Measurements from ENCODE around the gene TWIST2. TPM values are rescaled to one million over a fixed set of nuclear protein-coding genes. Genes with fewer than 3 reads are reported as not detected.

The TWIST2 gene
- total RNA-seq, 1 donor from 2014 or later = 0.46 TPM

DNA sequence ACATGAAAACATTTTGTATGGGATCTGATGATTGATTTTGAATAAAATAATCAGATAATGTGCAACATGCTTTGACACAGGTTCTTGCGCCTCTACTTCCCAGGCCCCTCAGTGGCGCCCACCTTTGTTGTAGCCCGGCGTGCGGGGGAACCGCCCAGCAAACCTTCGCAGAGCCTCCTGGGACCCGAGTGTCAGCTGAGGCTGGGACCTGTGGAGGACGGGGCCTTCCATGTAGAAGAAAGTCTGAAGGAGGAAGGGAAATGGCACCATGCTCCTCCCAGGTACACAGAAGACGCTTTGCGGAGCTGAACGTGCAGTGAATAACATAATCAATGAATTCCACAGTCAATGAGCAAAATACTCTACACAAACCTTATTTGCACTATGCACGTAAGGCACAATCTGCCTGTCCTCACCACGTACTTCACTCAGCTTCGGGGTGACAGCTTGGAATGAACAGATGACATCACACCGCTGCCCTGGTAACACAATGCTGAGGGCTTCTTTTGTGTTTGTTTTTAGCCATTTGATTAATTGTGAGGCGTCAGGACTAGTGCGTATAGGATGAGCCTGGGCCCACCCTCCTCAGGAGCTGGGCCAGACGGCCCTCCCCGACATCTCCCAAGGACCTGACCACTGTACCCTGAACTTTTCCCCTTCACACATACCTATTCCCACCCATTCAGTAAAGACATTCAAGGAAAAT lies 78.1 kb downstream of the TWIST2 start:
- TF ChIP-seq, protein P1, sequence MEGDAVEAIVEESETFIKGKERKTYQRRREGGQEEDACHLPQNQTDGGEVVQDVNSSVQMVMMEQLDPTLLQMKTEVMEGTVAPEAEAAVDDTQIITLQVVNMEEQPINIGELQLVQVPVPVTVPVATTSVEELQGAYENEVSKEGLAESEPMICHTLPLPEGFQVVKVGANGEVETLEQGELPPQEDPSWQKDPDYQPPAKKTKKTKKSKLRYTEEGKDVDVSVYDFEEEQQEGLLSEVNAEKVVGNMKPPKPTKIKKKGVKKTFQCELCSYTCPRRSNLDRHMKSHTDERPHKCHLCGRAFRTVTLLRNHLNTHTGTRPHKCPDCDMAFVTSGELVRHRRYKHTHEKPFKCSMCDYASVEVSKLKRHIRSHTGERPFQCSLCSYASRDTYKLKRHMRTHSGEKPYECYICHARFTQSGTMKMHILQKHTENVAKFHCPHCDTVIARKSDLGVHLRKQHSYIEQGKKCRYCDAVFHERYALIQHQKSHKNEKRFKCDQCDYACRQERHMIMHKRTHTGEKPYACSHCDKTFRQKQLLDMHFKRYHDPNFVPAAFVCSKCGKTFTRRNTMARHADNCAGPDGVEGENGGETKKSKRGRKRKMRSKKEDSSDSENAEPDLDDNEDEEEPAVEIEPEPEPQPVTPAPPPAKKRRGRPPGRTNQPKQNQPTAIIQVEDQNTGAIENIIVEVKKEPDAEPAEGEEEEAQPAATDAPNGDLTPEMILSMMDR (conservative IDR thresholded peaks at IDR 0.05; ENCODE audit: low read depth, low read length) = no peak
- H3K4me3 ChIP-seq (ENCODE audit: low read depth, low read length) = no peak overlapping the region
- no peak for DNase-seq (ENCODE audit: low read depth)

DNA sequence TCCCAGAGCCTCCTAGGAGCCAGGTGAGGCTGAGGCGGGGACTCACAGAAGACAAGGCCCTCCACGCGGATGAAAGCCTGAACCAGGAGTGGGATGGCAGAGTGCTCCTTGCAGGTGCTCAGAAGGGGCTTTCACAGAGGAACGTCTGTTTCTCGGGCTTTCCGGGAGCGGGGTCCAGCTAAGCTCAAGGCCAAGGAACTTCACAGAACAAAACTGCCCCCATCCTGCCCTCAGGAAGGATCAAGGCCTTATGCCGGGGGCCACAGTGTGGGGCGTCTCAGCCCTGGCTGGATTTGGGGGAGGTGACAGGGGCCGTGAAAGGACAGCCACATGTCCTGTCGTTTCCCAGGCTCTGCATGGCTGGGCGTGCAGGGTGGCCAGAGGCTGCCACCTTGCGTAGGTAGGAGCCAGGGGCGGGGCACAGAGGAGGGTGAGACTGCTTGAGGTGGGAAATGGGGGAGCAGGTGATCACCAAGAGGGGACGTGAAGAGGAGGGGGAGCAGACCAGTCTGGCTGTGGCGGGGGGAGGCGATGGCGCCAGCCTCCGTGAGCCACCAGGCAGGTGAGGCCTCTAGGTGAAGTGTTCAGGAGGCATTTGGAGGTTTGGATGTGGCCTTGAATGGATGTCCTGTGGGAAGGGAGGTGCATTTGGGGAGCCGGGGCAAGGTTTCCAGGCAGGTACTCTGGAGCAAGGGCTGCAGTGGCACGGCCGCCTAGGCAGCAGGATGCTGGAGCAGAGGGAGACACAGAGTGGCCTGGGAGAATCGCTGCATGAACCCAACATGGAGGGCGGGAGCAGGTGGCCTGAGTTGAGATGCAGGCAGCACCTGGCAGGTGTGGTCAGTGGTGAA lies 79.1 kb downstream of the TWIST2 start:
- TF ChIP-seq, protein P1 (conservative IDR thresholded peaks at IDR 0.05; ENCODE audit: low read depth, low read length) = no peak
- DNase-seq (ENCODE audit: low read depth) = no peak
- H3K4me3 ChIP-seq (ENCODE audit: low read depth, low read length) = no peak overlapping the region

DNA sequence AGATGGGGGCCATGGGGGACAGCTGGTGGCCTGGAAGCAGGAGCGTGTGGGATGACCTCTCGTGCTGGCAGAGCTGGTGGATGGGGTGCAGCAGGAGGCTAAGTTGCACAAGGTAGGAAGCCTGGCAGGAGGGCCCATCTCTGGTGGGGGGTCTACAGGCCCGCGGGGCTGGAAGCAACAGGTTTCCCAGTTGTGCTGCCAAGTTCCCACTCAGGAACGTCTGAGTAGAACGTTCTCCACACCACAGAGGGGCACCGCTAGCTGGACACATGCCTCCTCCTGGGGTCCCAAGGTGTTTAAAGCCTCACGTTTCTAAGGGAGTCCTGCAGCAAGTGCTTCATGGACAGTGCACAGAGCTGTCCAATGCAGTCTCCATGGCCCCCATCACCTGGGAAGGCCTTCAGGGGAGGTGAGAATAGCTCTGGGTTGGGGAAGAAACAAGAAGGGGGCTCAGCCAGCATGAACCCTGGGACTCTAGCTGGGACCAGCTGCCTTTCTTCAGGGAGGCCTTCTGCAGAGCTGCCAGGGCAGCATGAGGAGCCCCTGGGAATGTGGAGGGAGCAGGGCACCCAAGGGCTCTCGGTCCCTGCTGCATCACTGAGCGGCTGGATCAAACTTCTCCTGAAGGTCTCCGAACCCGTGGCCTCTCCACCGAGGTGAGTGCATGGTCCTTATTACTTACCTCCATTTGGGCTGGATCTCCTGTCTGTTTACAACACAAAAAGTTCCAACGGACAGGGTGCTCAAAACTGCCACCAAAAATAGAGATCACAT lies 80.0 kb downstream of the TWIST2 start:
- H3K4me3 ChIP-seq (ENCODE audit: low read depth, low read length) = no peak overlapping the region
- TF ChIP-seq, protein P1 (conservative IDR thresholded peaks at IDR 0.05; ENCODE audit: low read depth, low read length) = no peak
- no peak for DNase-seq (ENCODE audit: low read depth)

GRCh38 chr2:238928520-238929241 lies 80.8 kb downstream of the TWIST2 start:
- TF ChIP-seq, protein P1 (conservative IDR thresholded peaks at IDR 0.05; ENCODE audit: low read depth, low read length) = no peak
- H3K4me3 ChIP-seq (ENCODE audit: low read depth, low read length) = no peak overlapping the region
- no peak for DNase-seq (ENCODE audit: low read depth)

DNA sequence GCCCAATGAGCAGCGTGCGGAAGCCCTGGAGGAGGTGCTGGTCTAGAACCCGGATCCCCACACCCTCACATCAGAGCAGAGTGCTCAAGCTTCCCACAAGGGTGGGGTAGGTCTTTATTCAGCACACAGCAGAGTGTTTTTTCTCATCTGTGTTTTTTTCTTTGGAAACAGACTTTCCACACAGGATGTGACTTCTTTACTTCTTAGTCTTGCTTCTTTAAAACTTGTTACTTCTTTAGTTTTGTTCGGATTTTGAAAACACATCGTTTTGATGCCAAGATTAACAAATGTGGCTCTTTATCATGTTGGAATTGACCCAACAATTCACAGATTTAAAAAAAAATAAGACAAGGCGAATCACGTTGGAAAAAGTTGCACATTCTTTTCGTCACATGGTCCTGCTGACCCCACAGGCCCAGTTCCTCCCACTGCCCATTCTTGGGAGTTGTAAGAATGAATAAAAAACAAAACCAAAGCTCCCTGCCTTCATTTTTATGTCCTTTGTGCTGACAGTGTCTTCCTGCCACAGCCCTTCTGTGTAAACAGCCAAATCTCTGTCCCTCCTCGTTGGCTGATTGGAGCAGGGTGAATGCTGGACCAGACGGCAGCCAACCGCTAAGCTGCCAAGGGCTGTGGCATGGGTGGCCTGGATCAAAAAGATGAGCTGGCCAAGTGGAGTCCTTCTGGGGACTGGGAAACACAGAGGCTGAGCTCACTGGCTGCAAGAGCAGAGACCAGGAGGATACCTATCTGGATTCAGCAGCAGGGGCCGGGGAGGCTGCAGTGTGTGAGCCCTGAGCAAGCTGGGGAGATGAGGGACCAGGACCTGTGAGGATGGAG lies 81.6 kb downstream of the TWIST2 start:
- TF ChIP-seq, protein P1 (conservative IDR thresholded peaks at IDR 0.05; ENCODE audit: low read depth, low read length) = no peak
- DNase-seq (ENCODE audit: low read depth) = no peak
- no peak overlapping the region for H3K4me3 ChIP-seq (ENCODE audit: low read depth, low read length)

- no peak for DNase-seq (ENCODE audit: low read depth)
- no peak overlapping the region for H3K4me3 ChIP-seq (ENCODE audit: low read depth, low read length)
- TF ChIP-seq, protein P1 (conservative IDR thresholded peaks at IDR 0.05; ENCODE audit: low read depth, low read length) = no peak
Observed at GRCh38 chr2:238930216-238930615, 82.3 kb downstream of the TWIST2 start.

Measured in epithelial cell of proximal tubule (primary cell).